HepG2 (cell line): ENCODE results near the gene POLA2. TPM values are rescaled to one million over a fixed set of nuclear protein-coding genes. Genes with fewer than 3 reads are reported as not detected.

Experiments
- BHLHE40 ChIP-seq: IDR thresholded peaks from 2 replicates; pipeline ENCODE4 v1.6.1; 2011; ENCODE audit warnings: low read length, improper control_type of control experiment
- ETV5 ChIP-seq: IDR thresholded peaks from 2 replicates; pipeline ENCODE4 v1.6.1; 2018; ENCODE audit warnings: missing biosample characterization, missing genetic modification reagents, inconsistent platforms, borderline replicate concordance
- FOSL2 ChIP-seq: sonication (generic); formaldehyde crosslinking; IDR thresholded peaks from 2 replicates; pipeline ENCODE4 v1.4.0; 2020; ENCODE audit warnings: missing genetic modification reagents
- GATAD1 ChIP-seq: IDR thresholded peaks from 2 replicates; pipeline ENCODE4 v1.6.1; 2016; ENCODE audit warnings: missing genetic modification reagents, missing compliant biosample characterization
- GATAD2A ChIP-seq: IDR thresholded peaks from 2 replicates; pipeline ENCODE4 v1.6.1; 2016
- NR1H2 ChIP-seq: sonication (generic); formaldehyde crosslinking; IDR thresholded peaks from 2 replicates; pipeline ENCODE4 v1.8.1; 2022; ENCODE audit warnings: low read depth, missing genetic modification reagents, borderline replicate concordance
- TEAD2 ChIP-seq: sonication (generic); formaldehyde crosslinking; IDR thresholded peaks from 2 replicates; pipeline ENCODE4 v1.9.0; 2021; ENCODE audit warnings: missing genetic modification reagents
- TSC22D2 ChIP-seq: sonication (generic); formaldehyde crosslinking; IDR thresholded peaks from 2 replicates; pipeline ENCODE4 v1.5.1; 2020; ENCODE audit warnings: missing genetic modification reagents, mild to moderate bottlenecking, borderline replicate concordance
- ZNF17 ChIP-seq: sonication (generic); formaldehyde crosslinking; IDR thresholded peaks from 2 replicates; pipeline ENCODE4 v1.5.0; 2020; ENCODE audit warnings: mild to moderate bottlenecking, missing genetic modification reagents
- ZNF274 ChIP-seq: sonication (generic); formaldehyde crosslinking; IDR thresholded peaks from 2 replicates; pipeline ENCODE4 v1.5.1; 2020; ENCODE audit warnings: mild to moderate bottlenecking, missing genetic modification reagents
- ZNF451 ChIP-seq: sonication (generic); formaldehyde crosslinking; IDR thresholded peaks from 2 replicates; pipeline ENCODE4 v1.5.0; 2020; ENCODE audit warnings: mild to moderate bottlenecking, missing genetic modification reagents
- ZNF550 ChIP-seq: sonication (generic); formaldehyde crosslinking; IDR thresholded peaks from 2 replicates; pipeline ENCODE4 v1.4.0; 2020; ENCODE audit warnings: mild to moderate bottlenecking, missing genetic modification reagents, borderline replicate concordance
- ZNF766 ChIP-seq: sonication (generic); formaldehyde crosslinking; IDR thresholded peaks from 2 replicates; pipeline ENCODE4 v1.5.0; 2020; ENCODE audit warnings: missing genetic modification reagents, borderline replicate concordance
- ZNF879 ChIP-seq: sonication (generic); formaldehyde crosslinking; IDR thresholded peaks from 2 replicates; pipeline ENCODE4 v1.8.1; 2023; ENCODE audit warnings: missing genetic modification reagents
- polyA plus RNA-seq, 8 experiments: library from polyadenylated mRNA; depleted of rRNA in 3 of 8; stranded (reverse) in 7 of 8; unstranded in 1 of 8; fragments of >200 nt; fragmentation: Illumina TruSeq in 4 of 8; extraction: Trizol in 4 of 8; gene quantifications; 2 replicates each; pipeline versions ENCODE4 v1.2.1 to v1.2.3, GENCODE V29; 2011 to 2016; ENCODE audit warnings: low read depth in 4 of 8, missing spikeins in 1 of 8, mixed read lengths in 1 of 8; ENCODE audit not compliant: insufficient read depth in 1 of 8
- total RNA-seq, 5 experiments: library from RNA; depleted of rRNA; stranded (reverse); fragments of >200 nt; fragmentation: Illumina TruSeq; extraction: Trizol; gene quantifications; 2 replicates each; pipeline ENCODE4 v1.2.3, GENCODE V29; 2016; ENCODE audit warnings: low read depth in 1 of 5
- TF ChIP-seq, protein P1 (sequence below): sonication (generic); formaldehyde crosslinking; IDR thresholded peaks from 2 replicates; pipeline ENCODE4 v1.5.1; 2020; ENCODE audit warnings: mild to moderate bottlenecking, missing genetic modification reagents, borderline replicate concordance
- TF ChIP-seq, protein P2 (sequence below): sonication (generic); formaldehyde crosslinking; IDR thresholded peaks from 2 replicates; pipeline ENCODE4 v1.4.0; 2020; ENCODE audit warnings: mild to moderate bottlenecking, missing genetic modification reagents
- TF ChIP-seq, protein P3 (sequence below): IDR thresholded peaks from 2 replicates; pipeline ENCODE4 v1.6.1; 2016
- TF ChIP-seq, protein P4 (sequence below): sonication (generic); formaldehyde crosslinking; IDR thresholded peaks from 2 replicates; pipeline ENCODE4 v1.8.1; 2023; ENCODE audit warnings: mild to moderate bottlenecking, missing genetic modification reagents, borderline replicate concordance
- TF ChIP-seq, protein P5 (sequence below): fragments of 450-650 bp; IDR thresholded peaks from 2 replicates; pipeline ENCODE4 v1.6.1; 2017; ENCODE audit warnings: mild to moderate bottlenecking

The POLA2 gene
- total and polyA plus RNA-seq, 2 of the 13 experiments (the other 11 are each of a cell fraction or from before 2014, with no cell fraction given): 9.7 to 15.6 TPM

DNA sequence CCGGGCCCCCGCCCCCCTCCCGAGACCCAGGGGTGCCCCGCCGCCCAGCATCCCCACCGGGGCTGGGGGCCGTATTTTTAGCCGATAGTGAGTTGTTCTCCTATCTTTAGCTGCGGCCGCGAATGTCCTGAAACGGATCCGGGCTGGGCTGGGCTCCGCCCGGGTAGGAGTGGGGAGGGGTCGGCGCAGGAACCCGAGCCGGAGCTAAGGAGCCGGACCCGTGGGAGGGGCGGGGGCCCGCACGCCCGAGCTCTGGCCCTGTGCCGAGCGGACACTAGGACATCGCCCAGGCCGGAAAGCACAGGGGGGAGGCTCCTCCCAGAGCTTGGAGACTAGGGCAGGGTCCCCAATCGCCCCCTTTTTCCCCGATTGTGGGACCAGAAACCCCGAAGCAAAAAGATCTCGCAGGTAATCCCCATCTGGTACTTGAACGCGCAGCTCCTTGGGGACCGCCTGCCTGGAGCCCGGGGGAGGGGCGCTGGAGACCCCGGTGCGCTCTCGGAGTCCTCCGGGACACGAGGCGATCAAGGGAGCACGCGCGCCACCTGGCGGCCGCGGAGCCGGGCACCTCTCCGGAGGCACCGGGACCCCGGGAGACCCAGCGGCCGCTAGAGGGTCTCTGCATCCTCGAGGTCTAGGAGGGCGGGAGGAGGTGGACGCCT lies 53.6 kb downstream of the POLA2 start (continued):
- TF ChIP-seq, protein P1, sequence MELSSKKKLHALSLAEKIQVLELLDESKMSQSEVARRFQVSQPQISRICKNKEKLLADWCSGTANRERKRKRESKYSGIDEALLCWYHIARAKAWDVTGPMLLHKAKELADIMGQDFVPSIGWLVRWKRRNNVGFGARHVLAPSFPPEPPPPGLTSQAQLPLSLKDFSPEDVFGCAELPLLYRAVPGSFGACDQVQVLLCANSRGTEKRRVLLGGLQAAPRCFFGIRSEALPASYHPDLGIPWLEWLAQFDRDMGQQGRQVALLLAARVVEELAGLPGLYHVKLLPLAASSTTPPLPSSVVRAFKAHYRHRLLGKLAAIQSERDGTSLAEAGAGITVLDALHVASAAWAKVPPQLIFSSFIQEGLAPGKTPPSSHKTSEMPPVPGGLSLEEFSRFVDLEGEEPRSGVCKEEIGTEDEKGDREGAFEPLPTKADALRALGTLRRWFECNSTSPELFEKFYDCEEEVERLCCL: peak; percentile 47; the same call in 1 of the 2 replicates
- TF ChIP-seq, protein P2, sequence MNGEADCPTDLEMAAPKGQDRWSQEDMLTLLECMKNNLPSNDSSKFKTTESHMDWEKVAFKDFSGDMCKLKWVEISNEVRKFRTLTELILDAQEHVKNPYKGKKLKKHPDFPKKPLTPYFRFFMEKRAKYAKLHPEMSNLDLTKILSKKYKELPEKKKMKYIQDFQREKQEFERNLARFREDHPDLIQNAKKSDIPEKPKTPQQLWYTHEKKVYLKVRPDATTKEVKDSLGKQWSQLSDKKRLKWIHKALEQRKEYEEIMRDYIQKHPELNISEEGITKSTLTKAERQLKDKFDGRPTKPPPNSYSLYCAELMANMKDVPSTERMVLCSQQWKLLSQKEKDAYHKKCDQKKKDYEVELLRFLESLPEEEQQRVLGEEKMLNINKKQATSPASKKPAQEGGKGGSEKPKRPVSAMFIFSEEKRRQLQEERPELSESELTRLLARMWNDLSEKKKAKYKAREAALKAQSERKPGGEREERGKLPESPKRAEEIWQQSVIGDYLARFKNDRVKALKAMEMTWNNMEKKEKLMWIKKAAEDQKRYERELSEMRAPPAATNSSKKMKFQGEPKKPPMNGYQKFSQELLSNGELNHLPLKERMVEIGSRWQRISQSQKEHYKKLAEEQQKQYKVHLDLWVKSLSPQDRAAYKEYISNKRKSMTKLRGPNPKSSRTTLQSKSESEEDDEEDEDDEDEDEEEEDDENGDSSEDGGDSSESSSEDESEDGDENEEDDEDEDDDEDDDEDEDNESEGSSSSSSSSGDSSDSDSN: peak; percentile 48
- TF ChIP-seq ZNF879 (CRISPR knock-in tag): 0 out of 2 replicates have a peak, but pooled peaks have one; percentile 45
- peak; percentile 74; the same call in 1 of the 2 replicates for TF ChIP-seq TSC22D2 (CRISPR knock-in tag)
- no peak for TF ChIP-seq ZNF550
- no peak for TF ChIP-seq BHLHE40
- 0 out of 2 replicates have a peak, but pooled peaks have one; percentile 39 for TF ChIP-seq ZNF766 (CRISPR knock-in tag)
- no peak for TF ChIP-seq ZNF17 (CRISPR knock-in tag)
- no peak for TF ChIP-seq GATAD1 (CRISPR knock-in tag)
- no peak for TF ChIP-seq TEAD2 (CRISPR knock-in tag)
- no peak; the same call in 1 of the 2 replicates for TF ChIP-seq ZNF274
- TF ChIP-seq ETV5 (CRISPR knock-in tag): peak; percentile 34; the same call in 1 of the 2 replicates
- TF ChIP-seq NR1H2 (CRISPR knock-in tag): no peak
- TF ChIP-seq, protein P3, sequence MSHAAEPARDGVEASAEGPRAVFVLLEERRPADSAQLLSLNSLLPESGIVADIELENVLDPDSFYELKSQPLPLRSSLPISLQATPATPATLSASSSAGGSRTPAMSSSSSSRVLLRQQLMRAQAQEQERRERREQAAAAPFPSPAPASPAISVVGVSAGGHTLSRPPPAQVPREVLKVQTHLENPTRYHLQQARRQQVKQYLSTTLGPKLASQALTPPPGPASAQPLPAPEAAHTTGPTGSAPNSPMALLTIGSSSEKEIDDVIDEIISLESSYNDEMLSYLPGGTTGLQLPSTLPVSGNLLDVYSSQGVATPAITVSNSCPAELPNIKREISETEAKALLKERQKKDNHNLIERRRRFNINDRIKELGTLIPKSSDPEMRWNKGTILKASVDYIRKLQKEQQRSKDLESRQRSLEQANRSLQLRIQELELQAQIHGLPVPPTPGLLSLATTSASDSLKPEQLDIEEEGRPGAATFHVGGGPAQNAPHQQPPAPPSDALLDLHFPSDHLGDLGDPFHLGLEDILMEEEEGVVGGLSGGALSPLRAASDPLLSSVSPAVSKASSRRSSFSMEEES (CRISPR knock-in tag): 0 out of 2 replicates have a peak, but pooled peaks have one; percentile 20
- TF ChIP-seq GATAD2A: peak; percentile 73
- TF ChIP-seq, protein P4, sequence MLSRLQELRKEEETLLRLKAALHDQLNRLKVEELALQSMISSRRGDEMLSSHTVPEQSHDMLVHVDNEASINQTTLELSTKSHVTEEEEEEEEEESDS: no peak
- TF ChIP-seq FOSL2 (CRISPR knock-in tag): no peak
- TF ChIP-seq, protein P5, sequence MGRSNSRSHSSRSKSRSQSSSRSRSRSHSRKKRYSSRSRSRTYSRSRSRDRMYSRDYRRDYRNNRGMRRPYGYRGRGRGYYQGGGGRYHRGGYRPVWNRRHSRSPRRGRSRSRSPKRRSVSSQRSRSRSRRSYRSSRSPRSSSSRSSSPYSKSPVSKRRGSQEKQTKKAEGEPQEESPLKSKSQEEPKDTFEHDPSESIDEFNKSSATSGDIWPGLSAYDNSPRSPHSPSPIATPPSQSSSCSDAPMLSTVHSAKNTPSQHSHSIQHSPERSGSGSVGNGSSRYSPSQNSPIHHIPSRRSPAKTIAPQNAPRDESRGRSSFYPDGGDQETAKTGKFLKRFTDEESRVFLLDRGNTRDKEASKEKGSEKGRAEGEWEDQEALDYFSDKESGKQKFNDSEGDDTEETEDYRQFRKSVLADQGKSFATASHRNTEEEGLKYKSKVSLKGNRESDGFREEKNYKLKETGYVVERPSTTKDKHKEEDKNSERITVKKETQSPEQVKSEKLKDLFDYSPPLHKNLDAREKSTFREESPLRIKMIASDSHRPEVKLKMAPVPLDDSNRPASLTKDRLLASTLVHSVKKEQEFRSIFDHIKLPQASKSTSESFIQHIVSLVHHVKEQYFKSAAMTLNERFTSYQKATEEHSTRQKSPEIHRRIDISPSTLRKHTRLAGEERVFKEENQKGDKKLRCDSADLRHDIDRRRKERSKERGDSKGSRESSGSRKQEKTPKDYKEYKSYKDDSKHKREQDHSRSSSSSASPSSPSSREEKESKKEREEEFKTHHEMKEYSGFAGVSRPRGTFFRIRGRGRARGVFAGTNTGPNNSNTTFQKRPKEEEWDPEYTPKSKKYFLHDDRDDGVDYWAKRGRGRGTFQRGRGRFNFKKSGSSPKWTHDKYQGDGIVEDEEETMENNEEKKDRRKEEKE: no peak
- no peak for TF ChIP-seq ZNF451 (CRISPR knock-in tag)
